Stimulated activated CD4-positive, alpha-beta T cell treated with anti-CD3 and anti-CD28 coated beads, Interleukin-4, amount 100 ng/mL, for 1 hour (primary cell): Measurements from ENCODE around the gene SFXN4.
A peak's percentile ranks its signal among the peaks of the same experiment; 100 is the strongest.
"Not testable (repeated sequence)": the region's sequence is repeated elsewhere in the genome, so short reads cannot be mapped to it uniquely, and the experiment has no call there.

Experiments used
- DNase-seq: peaks from one replicate; pipeline ENCODE4 v3.0.0-alpha.2; 2020

SFXN4 gene

DNA sequence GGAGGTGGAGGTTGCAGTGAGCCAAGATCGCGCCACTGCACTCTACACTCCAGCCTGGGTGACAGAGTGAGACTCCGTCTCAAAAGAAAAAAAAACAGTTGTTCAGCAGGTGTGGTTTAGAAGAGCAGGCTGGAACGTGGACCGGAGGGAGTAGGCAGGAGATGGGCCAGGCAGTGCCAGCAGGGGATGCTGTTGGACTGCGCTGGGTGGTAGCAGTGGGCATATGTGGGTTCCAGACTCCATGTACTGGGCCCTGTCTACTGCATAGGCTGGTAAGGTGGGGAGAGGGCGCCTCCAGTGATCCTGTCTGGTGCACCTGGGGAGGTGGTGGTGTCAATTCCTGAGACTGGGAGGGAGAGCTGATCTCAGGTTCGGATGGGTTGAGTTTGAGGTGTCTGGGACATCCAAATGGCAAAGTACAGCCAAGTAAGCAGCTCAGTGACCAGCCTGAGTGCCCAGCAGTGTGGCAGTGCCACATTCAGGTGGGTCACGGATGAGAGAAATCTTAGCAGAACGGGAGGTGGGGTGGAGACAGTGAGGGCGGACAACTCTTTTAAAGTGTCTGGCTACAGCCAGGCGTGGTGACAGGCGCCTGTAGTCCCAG lies 25.9 kb downstream of the SFXN4 start:
- peak; percentile 50 for DNase-seq

DNA sequence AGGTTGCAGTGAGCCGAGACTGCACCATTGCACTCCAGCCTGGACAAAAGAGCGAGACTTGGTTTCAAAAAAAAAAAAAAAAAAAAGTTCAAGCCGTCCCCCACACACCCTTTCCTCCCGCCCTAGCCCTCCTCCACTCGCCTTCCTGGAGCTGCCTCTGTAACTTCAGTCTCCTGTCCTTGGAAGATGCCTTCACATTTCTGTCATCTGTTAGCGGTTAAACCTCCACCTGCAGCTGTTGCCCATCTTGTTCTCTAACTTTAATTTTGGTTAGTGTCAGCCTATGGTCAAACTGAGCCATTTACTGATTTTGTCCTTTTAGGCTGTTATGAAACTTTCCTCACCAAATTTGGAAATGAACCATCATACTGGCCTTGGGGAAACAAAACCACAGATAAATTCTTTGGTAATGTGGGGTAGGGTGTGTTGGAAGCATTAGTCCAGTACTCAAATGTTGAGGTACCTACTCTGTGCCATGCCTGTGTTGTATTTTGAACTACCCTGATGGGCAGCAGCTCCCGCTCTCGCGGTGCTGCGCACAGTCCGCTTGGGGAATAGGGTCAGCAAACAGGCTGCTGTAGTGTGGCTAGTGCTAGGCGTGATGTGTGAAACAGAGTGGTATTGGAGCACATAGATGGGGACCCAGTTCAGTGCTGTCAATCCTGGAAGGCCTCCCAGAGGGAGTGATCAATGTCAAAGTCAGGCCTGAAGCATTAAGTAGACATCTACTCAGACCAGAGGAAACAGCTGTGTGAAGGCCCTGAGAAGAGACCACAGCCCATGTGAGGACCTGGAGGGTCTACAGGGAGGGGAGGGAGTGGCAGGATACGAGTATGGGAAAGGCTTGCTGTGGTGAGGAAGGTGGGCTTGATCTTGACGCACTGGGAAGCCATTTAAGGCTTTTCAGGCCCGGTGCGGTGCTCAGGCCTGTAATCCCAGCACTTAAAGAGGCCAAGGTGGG lies 26.9 kb downstream of the SFXN4 start:
- DNase-seq = no peak

DNA sequence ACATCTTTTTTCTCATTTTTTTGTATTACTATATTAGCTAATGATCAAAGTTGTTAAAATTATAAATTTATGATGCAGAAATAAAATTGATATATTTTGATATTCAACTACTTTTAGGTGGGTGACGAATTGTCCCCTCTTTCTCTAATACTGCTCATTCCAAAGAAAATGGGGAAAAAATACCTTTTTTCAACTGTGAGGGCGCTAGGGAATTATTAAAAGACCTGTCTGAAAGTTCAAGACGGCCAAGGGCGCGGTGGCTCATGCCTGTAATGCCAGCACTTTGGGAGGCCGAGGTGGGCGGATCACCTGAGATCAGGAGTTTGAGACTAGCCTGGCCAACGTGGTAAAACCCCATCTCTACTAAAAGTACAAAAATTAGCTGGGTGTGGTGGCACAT lies 27.6 kb downstream of the SFXN4 start:
- not testable (repeated sequence) for DNase-seq

DNA sequence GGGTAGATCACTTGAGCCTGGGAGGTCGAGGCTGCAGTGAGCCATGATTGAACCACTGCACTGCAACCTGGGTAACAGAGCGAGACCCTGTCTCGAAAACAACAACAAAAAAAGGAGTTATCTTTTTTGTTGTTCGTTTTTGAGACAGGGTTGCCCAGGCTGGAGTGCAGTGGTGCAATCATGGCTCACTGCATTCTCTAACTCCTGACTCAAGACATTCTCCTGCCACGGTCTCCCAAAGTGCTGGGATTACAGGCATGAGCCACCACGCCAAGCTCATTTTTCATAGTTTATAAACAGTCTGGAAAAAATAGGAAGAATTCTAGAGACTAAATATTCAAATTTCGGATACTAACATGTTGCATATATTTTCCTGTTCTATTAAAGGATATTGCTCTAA lies 29.4 kb downstream of the SFXN4 start:
- no peak for DNase-seq

DNA sequence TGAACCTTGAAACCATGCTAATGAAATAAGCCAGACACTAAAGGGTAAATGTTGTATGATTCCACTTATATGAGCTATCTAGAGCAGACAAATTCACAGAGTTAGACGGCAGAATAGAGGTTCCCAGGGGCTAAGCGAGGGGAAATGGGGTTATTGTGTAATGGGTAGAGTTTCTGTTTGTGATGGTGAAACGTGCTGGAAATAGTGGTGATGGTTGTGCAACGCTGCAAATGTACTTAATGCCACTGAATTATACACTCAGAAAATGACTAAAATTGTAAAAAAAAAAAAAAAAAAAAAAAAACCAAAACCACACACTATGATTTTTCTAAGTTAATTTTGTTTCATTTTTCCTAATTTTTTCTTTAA lies 30.0 kb downstream of the SFXN4 start:
- no peak for DNase-seq

DNA sequence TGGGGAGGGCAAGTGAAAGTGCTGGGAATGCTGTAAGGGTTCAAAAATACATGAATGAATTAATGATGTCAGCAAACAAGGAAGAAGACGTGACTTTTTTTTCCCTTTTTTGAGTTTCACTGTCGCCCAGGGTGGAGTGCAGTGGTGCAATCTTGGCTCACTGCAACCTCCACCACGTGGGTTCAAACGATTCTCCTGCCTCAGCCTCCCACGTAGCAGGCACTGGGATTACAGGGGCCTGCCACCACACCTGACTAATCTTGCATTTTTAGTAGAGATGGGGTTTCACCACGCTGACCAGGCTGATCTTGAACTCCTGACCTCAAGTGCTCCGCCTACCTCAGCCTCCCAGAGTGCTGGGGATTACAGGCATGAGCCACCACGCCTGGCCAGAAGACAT lies 31.6 kb downstream of the SFXN4 start:
- DNase-seq = no peak

DNA sequence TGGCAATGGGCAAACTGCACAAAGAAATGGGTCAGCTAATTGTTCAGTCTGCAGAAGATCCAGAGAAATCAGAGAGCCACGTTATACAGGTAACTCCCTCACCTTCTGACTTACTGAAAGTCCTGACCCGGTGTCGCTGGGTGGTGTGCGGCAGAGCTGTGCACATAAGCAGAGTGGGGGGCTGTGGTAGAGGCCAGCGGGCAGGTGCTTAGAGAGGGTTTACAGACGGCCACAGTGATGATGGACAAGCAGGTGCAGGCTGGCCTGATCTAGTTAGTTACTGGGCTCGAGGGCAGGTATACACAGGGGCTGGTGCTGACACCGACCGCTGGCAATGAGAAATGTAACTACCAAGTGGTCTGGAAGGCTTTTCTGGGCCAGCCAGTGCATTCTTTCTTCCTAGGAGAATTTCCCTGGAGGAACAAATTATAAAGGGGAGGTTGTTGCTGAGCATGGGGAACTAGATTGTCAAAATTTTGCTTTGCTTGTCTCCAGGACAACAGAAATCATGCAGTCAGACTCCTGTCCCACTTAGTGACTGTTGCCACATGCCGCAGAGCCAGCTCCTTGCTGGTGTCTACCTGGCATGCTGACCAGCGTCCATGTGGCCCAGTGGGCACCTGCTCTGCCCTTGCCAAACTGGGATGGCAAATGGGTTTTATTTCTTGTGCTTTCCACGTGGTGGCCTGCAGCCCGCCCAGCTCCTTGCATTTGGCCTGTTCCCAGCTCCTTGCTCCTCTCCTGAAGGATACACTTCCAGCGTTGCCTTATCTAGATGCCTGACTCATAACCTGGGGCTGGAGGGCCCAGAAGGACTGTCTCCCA lies 32.8 kb downstream of the SFXN4 start:
- no peak for DNase-seq

DNA sequence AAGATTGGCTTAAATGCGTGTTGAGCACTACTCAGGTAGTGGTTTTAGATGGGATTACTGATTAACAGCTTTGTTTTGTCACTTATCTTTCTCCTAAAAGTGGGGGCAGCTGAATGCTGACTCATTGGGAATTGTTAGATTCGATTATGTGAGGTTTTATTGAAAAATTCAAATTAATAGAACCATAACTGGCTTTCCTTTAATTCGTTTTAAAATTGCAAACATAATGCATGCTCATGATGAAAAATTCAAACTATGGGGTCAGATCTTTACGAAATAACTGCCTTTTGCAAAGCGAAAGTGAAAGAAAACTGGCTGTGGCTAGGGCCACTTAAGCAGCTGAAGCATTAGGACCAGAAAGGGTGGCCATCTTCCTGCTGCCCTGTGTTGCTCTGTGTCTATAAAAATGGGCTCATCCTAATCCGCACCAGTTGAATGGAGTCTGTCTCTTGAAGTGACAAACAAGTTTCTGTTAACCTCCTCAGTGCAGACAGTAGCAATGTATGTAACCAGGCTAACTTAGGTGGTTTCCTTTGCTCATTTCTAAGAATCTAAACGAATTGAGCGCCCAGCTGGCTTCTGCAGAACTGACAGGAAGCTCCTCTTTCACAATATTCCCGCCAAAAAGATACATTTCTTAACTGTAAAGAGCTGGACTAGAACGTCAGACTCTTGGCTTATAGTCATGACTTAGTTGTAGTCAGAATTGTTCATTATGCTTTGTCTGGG lies 33.8 kb downstream of the SFXN4 start:
- DNase-seq = peak; percentile 25

DNA sequence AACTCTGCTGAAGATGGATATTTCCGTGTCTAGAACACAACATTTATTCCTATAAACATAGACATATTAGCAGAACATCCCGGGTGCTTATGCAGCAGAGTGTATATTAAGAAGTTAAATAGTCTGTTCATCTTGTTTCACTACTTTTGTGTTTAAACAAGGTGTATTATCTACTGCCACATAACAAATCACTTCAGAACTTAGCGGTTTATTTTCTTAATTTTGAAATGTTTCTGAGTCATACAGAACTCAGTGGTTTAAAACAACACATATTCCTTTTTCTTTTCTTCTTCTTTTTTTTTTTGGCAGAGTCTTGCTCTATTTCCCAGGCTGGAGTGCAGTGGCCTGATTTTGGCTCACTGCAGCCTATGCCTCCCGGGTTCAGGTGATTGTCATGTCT lies 35.8 kb downstream of the SFXN4 start:
- DNase-seq = no peak

DNA sequence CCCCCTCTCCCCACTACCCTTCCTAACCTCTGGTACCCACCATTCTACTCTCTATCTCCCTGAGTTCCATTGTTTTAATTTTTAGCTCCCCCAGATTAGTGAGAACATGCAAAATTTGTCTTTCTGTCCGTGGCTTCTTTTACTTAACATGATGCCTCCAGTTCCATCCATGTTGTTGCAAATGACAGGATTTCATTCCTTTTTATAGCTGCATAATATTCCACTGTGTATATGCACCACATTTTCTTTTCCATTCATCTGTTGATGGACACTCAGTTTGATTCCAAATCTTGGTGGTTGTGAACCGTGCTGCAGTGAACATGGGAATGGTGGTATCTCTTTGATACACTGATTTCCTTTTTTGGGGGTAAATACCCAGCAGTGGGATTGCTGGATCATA lies 39.6 kb downstream of the SFXN4 start:
- DNase-seq = no peak

DNA sequence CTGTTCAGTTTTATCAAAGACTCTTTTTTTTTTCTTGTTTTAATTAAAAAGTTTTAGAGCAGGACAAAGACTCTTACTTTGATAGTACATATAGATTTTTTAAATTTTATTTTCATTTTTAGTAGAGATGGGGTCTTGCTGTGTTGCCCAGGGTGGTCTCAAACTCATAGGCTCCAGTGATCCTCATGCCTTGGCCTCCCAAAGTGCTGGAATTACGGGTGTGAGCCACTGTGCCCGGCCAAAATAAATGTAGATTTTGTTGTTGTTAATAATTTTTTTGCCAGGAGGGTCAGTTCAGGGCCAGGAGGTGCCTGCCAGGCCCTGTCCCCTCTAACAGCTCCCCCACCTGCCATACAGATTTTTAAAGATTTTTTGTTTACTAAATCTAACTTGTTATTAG lies 44.6 kb downstream of the SFXN4 start:
- DNase-seq = no peak

DNA sequence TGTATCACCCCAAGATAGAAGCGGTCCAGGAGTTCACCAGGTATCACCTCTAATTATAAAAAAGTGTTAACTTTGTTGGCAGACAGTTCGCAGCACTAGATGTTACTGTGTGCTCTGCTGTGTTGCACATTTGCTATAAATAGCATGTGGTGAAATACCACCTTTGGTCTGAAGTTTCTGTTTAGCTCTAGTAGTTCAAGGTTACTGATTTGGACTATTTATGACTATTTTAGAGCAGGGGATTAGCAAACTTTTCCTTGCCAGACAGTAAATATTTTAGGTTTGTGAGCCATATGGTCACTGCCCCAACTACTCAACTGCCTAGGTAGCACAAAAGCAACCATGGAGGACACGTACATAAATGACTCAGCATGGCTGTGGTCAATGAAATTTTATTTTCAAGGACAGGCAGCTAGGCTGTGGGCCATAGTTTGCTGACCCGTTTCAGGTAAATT lies 45.1 kb downstream of the SFXN4 start:
- DNase-seq = no peak

DNA sequence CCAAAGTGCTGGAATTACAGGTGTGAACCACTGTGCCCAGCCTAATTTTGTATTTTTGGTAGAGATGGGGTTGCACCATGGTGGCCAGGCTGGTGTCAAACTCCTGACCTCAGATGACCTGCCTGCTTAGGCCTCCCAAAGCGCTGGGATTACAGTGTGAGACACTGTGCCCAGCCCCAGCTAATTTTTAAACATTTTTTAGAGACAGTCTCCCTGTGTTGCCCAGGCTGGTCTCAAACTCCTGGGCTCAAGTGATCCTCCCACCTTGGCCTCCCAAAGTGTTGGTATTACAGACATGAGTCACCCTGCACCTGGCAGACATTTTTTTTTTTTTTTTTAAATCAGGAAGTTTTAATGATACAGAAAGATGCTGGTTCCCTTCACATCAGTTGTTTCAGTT lies 46.1 kb downstream of the SFXN4 start:
- DNase-seq = no peak

DNA sequence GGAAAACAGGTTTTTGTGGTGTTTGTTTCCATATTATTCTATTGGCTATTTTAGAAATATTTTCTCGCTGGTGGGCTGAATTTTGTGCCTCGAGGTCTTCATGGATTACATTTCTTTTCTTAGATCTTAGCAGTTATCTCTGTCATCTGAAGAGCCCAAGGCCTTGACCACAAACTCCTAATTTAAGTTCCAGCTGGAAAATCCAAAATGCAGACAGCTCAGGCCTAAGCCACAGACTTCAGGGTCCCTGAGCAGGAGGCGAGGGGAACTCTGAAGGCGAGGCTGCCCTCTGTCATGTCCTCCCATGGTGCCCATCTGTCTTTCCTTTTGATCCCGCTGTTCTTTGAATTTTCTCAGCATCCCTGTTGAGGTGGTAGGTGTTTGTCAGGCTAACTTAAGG lies 47.3 kb downstream of the SFXN4 start:
- DNase-seq = no peak

DNA sequence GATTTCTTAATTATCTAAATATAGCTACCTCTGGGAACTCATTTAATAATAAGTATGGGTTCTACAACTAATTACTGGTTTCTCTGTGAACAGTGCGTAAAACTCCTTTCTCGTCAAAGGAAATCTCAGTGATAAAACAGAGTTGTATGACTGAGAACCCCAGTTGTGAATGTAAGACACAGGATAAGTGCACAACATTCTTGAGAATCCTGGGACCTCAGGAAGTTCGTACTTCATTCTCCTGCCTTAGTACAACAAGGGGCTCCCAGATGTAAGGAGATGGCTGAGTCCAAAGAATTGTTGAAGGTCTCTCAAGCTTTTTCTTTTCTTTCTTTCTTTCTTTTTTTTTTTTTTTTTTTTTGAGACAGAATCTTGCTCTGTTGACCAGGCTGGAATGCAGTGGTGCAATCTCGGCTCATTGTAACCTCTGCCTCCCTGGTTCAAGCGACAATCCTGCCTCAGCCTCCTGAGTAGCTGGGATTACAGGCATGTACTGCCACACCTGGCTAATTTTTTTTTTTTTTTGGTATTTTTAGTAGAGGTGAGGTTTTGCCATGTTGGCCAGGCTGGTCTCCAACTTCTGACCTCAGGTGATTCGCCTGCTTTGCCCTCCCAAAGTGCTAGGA lies 49.1 kb downstream of the SFXN4 start:
- DNase-seq = no peak

DNA sequence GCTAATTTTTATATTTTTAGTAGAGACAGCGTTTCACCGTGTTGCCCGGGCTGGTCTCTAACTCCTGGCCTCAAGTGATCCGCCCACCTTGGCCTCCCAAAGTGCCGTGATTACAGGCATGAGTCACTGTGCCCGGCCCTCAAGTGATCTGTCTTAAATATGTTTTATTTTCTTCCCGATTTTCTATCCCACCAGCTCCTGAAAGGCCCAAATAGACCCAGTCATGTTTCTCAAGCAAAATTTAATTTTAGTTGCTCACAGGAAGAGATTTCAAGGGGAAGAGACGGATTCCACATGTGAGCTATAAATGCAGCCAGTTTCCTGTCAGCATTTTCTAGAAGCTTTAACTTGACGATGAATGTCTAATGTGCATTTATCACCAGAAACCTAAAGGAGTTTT lies 49.6 kb downstream of the SFXN4 start:
- no peak for DNase-seq

DNA sequence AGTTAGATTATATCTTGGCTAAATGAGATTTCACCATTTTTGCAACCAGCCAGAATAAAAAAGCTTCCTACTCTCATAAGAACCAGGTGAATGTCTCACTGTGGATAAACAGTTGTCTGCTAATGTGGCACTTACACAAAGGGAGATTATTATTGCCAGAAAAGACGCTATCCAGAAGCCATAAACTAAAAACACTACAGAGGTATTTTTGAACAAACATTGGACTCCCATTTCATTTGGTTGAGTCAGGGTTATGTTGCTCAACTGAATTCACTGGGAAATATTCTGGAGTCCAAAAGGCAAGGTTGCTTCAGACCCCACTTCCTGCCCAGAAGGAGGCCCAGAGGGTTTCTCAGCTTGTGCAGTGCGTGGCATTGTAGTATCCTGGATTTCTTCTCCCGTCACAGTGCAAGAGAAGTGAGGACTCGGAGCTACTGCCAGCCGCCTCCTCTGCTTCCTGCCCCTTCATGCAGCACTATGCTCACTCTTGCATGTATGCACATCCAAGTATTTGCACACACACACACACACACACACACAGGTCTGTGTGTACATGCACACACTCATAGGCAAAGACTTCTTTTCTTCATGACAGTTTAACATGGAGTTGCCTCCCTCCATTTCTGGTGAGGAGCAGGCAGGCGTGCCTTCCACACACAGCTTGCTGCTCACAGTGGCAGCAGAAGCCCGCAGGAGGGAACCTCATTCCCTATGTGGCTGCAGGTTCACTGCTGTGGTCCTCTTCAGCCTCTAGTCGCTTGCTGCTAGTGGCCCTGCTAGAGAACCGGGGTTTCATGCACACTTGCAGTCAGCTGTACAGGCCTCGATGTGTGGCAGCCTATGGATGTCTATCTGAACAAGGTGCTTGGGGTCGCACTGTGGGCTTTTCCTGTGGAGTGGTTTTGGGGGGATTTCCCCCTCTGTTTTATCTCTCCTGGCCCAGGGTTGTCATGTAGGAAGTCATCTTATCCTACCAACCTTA lies 51.5 kb downstream of the SFXN4 start:
- no peak for DNase-seq

DNA sequence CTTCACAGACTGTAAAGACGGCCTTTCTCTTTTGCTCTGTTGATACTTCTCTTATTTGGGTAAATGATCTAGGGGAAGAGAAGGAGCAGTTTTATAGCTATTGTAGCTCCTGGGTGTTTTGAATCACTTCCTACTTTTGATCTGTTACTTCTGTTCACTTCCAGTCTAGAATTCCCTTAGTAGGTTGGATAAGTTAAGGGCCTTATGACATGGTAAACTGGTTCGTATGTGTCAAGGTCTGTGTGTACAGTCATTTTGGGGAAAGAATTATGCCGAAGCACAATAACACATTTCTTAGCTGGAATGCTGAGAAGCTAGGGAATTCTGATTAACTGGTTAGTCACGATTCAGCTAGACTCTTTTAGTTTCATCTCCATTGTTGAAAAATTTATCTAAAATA lies 53.5 kb downstream of the SFXN4 start:
- no peak for DNase-seq

DNA sequence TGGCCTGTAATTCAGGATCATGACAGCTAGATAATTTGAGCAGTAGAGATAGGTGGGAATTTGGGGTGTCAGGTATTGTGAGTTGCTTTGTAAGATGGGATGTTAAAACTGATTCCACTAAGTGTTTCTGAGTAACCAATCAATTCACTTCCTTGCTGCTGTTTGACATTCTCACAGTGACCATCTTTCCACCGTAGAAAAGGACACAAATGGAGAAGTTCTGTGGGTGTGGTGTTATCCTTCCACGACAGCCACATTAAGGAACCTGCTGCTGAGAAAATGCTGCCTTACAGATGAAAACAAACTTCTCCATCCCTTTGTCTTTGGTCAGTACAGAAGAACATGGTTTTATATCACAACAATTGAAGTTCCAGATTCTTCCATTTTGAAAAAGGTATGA lies 57.7 kb downstream of the SFXN4 start:
- not testable (repeated sequence) for DNase-seq

DNA sequence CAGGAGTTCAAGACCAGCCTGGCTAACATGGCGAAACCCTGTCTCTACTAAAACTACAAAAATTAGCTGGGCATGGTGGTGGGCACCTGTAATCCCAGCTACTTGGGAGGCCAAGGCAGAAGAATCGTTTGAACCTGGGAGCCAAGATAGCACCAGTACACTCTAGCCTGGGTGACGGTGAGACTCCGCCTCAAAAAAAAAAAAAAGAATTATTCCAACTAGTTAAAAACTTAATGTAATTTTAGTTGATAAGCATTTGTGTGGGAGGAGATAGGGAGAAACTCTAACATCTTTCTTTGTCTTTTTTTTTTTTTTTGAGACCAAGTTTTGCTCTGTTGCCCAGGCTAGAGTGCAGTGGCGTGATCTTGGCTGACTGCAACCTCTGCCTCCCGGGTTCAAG lies 58.4 kb downstream of the SFXN4 start:
- DNase-seq = not testable (repeated sequence)

DNA sequence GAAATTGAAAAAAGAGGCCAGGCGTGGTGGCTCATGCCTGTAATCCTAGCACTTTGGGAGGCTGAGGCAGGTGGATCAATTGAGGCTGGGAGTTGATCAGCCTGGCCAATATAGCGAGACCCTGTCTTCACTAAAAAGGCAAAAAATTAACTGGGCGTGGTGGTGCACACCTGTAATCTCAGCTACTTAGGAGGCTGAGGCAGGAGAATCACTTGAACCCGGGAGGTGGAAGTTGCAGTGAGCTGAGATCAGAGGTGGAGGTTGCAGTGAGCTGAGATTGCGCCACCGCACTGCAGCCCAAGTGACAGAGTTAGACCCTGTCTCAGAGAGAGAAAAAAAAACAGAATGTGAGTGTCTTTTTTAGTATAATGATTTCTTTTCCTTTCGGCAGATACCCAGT lies 59.6 kb downstream of the SFXN4 start:
- DNase-seq = not testable (repeated sequence)
